SW 1271 (cell line): ENCODE data around the gene HTRA2.
A peak's percentile ranks its signal among the peaks of the same experiment; 100 is the strongest.

ENCODE experiments used
- DNase-seq, 2 experiments: peaks; one replicate each; lab custom pipeline; 2025; lab: John Stamatoyannopoulos, UW

The HTRA2 gene

GRCh38 chr2:74500578-74500946, 29.2 kb upstream of the HTRA2 start:
- no peak for DNase-seq

- DNase-seq: no peak
These were observed 28.2 kb upstream of the HTRA2 start for GRCh38 chr2:74501335-74502071.

- DNase-seq: no peak
These were observed 27.5 kb upstream of the HTRA2 start for GRCh38 chr2:74502147-74502719.

- DNase-seq: peak; percentile 75 to 79
These were observed 26.8 kb upstream of the HTRA2 start for GRCh38 chr2:74502720-74503505.

GRCh38 chr2:74503506-74504475, 25.9 kb upstream of the HTRA2 start:
- DNase-seq: no peak

GRCh38 chr2:74504591-74504990, 25.1 kb upstream of the HTRA2 start:
- DNase-seq: no peak

- DNase-seq: no peak
These were observed 24.1 kb upstream of the HTRA2 start for GRCh38 chr2:74505448-74506246.

GRCh38 chr2:74507145-74507925, 22.4 kb upstream of the HTRA2 start, which contains the start of gene PCGF1:
PCGF1 (minus strand) TSS chr2:74507695; CDS start chr2:74507668, 27 bp downstream.
- DNase-seq: peak; percentile 91 to 95

- no peak for DNase-seq
These were observed 21.7 kb upstream of the HTRA2 start for GRCh38 chr2:74507926-74508520.

- DNase-seq: no peak
These were observed 19.5 kb upstream of the HTRA2 start for GRCh38 chr2:74510272-74510671.

GRCh38 chr2:74511104-74511989, 18.4 kb upstream of the HTRA2 start:
- no peak for DNase-seq

GRCh38 chr2:74512744-74513604, 16.8 kb upstream of the HTRA2 start:
- DNase-seq: no peak

GRCh38 chr2:74513605-74514367, 15.9 kb upstream of the HTRA2 start:
- DNase-seq: no peak

- DNase-seq: no peak
These were observed 15.1 kb upstream of the HTRA2 start, which contains the start of gene TLX2 for GRCh38 chr2:74514368-74515270. TLX2 (plus strand) TSS chr2:74514450; CDS start chr2:74514807, 357 bp downstream.

GRCh38 chr2:74515271-74515980, 14.3 kb upstream of the HTRA2 start:
- no peak for DNase-seq
